HG02798 (cell line): ENCODE results near the gene ROBO4.

Source experiments
- ATAC-seq: cut with Tn5 transposase; IDR thresholded peaks from one replicate; pipeline ENCODE4 v1.9.1; 2021; ENCODE audit warnings: mild to moderate bottlenecking; ENCODE audit not compliant: unreplicated experiment, poor library complexity

The ROBO4 gene

DNA sequence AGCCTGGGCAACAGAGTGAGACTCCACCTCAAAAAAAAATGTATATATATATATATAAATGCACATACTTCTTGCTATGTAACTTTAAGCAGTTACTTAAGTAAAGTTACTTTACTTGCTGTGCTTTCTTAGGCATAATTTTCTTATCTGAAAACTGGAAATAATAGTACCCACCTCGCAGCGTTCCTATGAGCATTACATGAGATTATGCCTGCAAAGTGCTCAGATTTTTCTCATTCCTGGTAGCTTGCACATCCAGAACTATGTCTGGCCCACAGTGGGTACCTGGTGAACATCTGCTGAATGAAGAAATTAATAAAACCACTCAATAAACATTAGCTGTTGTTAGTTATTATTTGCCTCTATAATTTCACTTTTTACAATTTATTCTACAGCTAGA, 38.5 kb downstream of the ROBO4 start:
- no peak for ATAC-seq

DNA sequence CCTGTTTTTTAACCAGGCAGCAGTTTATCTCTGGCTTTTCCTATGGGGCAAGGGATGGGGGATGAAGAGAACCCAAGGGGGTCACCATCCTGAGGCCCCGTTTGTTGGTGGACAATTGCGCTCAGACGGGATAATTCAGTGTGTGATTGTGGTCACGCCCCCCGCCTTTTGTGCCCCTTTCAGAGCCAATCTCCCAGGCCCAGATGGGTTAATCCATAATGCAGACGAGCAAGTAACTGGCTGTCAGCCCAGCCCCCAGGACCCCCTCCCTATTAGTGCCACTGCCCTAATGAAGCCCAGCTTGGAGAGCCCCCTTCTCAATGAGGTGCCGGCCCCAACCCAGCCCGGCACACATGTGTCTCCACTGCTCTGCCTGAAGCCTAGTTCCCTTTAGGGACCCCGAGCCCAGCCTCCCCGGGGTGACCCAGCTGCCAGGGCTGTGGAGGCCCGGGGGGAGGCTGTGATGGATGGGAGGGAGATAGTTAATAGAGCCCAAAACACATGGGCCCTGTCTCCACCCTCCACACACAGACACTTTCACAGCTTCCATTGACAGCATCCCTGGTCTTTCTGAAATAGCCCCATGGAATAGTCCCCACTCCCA, 51.5 kb downstream of the ROBO4 start:
- no peak for ATAC-seq

DNA sequence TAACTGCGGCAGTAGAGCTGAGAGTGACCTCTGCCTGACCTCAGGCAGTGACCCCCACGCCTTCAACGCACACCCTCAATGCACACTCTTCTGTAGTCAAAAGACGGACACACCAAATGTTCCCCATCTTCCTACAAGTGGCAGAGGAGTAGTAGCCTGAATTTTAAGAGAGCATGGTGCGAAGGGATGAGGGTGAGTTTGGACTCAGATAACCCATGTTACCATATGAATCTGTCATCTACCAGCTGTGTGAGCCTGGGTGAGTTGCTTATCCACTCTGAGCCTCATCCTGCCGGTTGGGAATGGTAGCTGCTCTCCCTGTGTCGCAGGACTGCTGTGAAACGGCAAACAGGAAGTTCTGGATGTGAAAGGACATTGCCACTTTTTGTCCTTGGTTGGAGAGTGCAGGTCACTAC, 53.0 kb downstream of the ROBO4 start:
- no peak for ATAC-seq

DNA sequence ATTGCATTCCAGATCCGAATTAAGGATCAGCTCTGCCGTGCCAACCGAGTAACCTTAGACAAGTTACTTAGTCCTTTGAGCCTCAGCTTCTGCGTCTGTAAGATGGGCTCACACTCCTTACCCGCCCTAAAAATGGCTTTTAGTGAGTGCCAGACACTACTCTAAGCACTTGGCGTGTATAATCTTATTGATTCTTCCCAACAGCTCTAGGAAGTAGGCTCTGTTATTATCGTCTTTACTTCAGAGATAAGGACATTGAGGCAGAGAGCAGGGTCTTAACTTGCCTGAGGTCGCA, 54.1 kb downstream of the ROBO4 start:
- no peak for ATAC-seq

DNA sequence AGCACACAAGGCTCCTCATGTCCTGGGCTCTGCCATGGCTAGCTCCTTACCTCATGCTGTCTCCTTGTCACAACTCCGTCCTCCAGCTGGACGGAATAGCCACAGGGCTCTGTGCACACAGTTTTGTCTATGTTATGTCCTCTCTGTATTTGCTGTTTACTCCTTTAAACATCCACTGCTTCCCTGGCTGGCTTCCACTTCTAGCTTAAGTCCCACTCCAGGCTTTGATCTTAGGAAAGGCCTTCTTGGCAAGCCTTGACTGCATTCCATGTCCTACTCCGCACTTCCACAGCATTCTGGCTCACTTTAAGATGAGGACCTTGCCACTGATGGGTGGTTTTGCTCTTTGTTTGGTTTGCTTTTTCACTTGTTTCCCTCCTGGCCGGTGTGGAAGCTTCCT, 55.4 kb downstream of the ROBO4 start:
- no peak for ATAC-seq

DNA sequence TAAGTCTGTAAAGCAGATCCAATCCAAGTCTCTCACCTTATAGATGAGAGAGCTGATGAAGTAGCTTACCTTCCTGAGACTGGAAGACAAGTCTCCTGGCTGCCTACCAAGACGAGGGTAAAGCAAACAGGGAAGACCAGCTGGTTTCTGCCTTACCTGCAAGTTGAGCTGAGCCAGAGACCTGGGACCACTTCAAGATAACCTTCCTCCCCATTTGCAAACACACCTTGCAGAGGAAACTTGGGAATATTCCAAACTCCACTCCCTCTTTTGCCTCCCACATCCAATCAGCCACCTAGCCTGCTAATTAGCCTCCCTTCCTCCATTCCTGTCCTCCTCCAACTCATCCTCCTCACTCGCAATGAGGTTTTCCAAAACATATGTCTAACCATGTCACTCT, 55.8 kb downstream of the ROBO4 start:
- ATAC-seq = no peak

DNA sequence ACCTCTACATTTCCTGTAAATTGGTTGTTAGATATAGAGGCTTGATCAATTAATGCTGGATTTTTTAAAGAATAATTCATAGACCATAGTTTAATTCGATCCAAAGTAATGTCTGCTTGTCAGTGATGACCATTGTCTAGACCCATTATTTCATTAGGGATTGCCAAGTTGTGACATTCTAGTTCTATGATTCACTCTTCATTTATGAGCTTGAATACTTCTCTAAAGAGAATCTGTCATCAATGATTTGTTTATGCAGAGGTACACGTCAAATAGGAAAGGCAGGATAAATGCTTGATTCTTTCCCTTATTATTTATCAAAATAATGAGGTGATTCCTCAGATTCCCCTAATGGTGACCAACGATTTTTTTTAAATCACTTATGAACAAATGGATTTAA, 56.5 kb downstream of the ROBO4 start:
- no peak for ATAC-seq

DNA sequence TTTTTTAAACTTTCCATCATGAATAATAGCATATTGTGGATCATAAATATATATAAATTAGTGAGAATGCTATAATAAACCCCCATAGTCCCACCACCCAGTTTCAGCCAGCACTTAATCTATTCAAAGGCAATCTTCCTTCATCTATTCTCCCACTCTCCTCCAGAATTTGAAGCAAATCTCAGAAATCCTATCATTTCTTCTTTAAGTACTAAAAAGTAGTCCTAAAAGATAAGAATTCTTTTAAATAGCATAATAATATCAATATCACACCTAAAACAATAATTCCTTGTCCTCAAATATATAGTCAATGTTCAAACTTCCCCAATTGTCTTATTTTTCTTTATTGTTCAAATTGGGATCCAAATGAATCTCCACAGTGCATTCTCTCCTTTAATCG, 57.0 kb downstream of the ROBO4 start:
- no peak for ATAC-seq

DNA sequence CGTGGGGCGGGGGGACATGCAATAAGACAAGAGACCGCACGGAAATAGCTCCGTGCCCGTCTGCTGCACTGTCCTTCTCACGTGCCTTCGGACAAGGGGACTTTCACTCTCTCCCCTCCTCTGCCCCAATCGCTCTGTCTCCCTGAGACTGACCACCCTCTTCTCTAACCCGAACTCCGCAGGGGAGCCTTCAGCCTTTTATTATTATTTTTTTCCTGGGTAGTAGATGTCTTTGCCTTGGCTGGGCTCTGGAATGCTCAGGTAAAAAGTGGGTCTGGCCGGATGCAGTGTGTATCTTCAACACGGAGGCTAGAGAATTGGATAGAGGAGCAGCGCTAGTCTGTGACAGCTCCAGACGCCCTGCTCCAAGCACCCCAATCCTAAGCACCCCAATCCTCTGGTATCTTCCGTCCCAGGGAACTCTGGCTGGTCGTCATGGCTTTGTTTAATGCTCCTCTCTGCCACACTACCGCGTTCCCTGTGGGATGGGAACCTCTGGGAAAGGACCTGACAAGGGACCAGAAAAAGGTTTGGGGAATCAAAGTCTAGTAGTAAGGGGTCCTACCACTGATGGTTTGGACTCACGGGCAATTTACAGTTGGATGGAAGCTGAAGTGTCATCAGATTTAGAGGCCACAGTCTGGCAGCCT, 57.6 kb downstream of the ROBO4 start:
- ATAC-seq = no peak

DNA sequence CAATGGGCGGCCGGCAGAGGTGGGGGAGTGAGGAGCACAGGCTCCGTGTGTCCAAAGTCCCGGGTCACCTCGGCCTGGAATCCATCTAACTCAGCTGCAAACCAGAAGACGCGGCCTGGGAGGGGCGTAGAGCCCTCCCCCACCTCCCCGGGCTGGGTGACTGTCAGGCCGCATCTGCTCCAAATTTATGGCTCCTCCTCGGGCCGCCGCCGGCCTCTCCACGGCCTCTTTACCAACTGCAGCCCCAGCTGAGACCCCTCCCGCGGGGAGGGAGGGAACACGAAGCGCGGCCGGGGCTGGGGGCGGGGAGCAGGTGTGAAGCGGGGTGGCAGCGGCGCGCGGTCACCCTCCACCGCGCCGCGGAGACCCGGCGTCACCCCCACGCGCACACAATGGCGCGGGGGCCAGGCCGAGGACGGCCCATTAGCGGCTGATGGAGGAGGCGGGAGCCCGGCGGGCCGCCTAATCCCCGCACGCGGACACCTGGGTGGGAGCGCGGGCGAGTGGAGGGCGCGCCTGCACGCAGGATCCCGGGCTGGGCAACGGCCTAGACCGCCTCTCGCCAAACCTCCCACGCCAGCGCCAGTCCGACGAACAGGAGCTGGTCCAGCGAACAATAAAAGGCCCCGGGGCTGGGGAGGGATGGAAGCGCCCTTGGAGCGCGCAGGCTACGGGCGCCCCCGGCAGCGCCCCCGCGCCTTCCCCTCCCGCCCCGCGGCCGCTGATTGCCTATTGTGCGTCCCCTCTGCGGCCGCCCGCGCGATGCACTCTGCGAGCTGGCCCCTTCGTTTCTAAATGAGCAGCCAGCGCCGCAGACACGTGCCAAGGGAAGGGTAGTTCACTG, 58.3 kb downstream of the ROBO4 start:
- ATAC-seq = no peak

DNA sequence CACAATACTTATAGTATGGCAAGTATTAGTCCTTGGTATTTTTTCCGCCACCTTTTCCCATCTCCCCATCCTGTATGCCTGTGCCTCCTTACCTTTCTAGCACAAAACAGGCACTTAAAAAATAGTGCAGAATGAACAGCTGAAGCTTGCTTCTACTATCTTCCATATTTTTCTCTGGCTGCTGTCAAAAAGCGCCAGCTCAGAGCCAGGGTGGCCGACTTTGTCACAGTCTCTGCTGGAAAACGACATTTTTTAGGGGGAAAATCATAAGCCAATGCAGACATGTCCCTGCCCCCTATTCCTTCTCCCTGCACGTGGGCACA, 58.9 kb downstream of the ROBO4 start:
- ATAC-seq = no peak

DNA sequence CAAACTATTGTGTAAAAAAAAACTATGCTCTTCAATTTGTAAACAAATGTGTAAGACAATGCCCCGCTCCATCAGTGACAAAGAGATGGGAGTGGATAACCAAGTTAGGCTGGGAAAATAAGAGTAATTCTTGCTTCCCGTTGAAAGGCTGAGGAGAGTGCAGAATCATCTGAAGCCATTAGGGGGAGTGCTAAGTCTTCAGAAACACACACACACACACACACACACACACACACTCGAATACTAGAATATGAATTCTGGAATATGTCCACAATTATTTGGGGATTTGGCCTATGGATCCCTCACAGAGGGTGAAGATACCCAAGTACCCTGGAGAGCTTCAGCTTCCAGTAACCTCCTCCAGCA, 60.2 kb downstream of the ROBO4 start:
- peak; percentile 34 for ATAC-seq

DNA sequence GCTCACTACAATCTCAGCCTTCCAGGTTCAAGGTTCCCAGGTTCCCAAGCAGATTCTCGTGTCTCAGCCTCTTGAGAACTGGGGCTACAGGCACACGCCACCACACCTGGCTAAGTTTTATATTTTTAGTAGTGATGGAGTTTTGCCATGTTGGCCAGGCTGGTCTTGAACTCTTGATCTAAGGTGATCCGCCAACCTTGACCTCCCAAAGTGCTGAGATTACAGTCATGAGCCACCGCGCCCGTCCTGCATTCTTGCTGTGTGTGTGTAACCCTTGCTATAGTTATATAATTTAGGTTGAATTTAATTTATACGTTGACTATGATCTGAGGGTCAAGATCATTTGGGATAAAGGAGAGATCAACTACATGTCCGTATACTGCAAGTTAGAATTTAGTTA, 61.7 kb downstream of the ROBO4 start:
- no peak for ATAC-seq

DNA sequence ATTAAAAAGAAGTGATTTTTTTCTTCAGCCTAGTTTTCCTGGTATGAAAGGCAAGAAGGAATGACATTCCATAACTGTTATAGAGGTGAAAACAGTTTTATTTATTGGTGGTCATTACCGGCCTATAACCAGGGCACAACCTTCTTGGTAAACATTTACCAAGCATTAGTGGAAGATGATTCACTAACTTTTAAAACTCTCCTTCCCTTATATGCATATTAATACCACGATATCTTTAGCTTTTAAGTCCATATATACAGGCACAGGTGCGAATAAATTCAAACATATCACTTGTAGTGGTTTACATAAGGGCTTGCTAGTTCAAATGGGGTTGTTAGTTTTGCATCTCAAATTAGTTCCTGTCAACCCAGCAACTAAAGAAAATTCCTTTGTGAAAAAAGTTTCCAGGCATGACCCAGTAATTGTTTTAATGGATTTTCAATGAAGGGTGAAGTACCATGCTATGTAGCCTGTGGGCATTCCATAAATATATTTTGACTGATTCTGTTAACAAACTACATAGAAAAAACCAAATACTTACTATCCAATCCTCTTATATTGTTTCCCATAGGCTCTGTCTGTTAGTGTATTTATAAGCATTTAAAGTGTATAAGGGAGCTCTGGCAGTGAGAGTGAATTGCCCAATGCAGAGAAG, 63.0 kb downstream of the ROBO4 start:
- no peak for ATAC-seq
